H7 (cell line): Measurements from ENCODE around the gene RABGAP1. TPM values are rescaled to one million over a fixed set of nuclear protein-coding genes. Genes with fewer than 3 reads are reported as not detected.

ENCODE experiments used
- DNase-seq: peaks from one replicate; pipeline ENCODE4 v3.0.0; 2012
- H3K27me3 ChIP-seq: 2 replicates; pipeline ENCODE4 v1.6.0; 2011; ENCODE audit warnings: mild to moderate bottlenecking, low read length; ENCODE audit not compliant: control insufficient read depth, insufficient read depth
- H3K36me3 ChIP-seq: replicated peaks from 2 replicates; pipeline ENCODE4 v1.5.1; 2011; ENCODE audit warnings: low read length; ENCODE audit not compliant: control insufficient read depth, insufficient read depth
- H3K4me3 ChIP-seq: 2 replicates; pipeline ENCODE4 v1.5.1; 2011; ENCODE audit warnings: low read depth, mild to moderate bottlenecking, control low read depth, low read length, moderate library complexity; ENCODE audit not compliant: insufficient read depth
- total RNA-seq: library from RNA; depleted of rRNA; stranded (reverse); fragments of >200 nt; shearing (Covaris generic); gene quantifications from 2 replicates; pipeline ENCODE4 v1.2.3, GENCODE V29; 2014

The RABGAP1 gene
- total RNA-seq, 1 experiment from 2014 or later = 15.6 TPM

DNA sequence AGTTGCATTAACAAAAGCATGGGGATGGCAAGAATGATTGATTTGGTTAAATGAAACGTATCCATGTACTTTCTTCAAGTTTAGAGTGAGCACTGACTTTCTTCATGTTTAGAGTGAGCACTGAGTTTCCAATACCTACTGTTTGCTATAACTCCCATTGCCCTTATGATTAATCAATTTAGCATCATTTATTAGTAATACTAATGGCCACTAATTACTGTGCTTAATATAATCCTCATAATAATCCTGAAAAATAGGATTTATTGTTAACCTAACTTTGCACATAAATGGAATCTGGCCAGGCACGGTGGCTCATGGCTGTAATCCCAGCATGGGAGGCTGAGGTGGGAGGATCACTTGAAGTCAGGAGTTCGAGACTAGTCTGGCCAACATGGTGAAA, 70.6 kb downstream of the RABGAP1 start:
- H3K36me3 ChIP-seq = no peaks in the 10 kb centered on the region; the same call in none of the 2 replicates
- no peak overlapping the region for H3K4me3 ChIP-seq
- H3K27me3 ChIP-seq = no peaks in the 10 kb centered on the region
- DNase-seq = no peak

DNA sequence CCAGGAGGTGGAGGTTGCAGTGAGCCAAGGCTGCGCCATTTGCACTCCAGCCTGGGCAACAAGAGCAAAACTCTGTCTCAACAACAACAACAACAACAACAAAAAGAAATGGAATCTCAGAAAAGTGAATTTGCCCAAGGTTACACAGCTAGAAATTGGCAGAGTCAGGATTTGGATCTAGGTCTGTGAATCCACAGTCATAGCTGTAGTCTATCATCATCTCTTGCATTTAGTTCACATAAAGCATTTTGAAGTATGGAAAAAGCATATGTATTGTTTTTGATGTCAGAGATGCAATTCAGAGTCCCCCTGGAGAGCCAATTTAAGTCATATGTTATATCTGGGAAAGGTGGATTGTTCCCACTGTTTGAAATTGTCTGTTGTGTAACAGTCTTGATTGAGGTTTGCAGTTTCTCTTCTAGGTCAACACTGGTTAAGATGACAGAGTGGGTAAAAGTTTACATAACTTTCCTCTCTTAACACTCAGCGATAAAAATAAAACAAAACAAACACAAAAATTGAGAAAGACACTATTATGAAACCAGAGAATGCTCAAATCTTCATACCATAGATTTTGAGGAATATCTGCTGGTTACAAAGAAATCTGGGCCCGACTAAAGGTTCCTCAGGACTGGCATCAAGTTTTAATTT, 71.2 kb downstream of the RABGAP1 start:
- Histone ChIP-seq H3K4me3 (no peak overlapping the region), H3K36me3 (peaks cover 2% of the 10 kb centered on the region), H3K27me3 (no peaks in the 10 kb centered on the region)
- no peak for DNase-seq

DNA sequence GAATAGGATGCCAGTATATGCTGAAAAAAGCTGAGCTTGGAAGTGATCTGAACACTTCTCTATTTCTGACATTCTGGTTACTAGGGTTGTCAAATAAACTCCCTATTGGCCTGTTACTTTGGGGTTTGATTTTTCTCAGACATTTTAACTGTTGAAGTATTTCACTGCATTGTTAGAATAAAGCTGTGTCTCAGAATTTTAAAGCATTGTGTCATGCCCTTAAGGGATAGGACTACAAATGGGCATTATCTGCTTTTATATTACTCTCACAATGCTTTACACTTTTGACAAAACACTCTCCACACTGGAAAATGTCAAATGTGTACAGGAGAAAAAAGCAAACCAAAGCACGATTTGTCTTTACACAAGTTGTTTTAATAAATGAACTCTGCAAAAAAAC, 75.8 kb downstream of the RABGAP1 start:
- H3K4me3 ChIP-seq = no peak overlapping the region
- H3K27me3 ChIP-seq = no peaks in the 10 kb centered on the region
- H3K36me3 ChIP-seq = peaks cover 4% of the 10 kb centered on the region
- no peak for DNase-seq

DNA sequence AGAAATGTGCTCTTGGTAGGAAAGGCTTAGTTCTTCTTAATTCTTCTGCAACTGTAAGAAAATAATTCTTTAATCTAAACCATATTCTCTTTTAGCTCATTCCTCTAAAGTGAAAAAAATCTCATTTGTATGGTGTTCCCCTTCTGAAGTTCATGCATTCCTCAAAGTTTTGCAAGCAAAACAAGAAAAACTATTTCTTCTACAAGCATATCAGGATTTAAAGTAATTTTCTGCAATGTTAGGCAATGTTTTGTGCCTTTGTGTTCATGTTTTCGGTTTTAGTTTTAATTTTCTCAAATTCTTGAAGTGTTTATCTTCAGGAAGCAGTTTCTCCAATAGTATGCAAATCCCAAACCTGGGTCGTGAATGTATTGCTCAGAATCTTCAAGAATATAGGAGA, 80.0 kb downstream of the RABGAP1 start:
- H3K36me3 ChIP-seq = peaks cover 4% of the 10 kb centered on the region
- no peak overlapping the region for H3K4me3 ChIP-seq
- no peaks in the 10 kb centered on the region for H3K27me3 ChIP-seq
- no peak for DNase-seq

DNA sequence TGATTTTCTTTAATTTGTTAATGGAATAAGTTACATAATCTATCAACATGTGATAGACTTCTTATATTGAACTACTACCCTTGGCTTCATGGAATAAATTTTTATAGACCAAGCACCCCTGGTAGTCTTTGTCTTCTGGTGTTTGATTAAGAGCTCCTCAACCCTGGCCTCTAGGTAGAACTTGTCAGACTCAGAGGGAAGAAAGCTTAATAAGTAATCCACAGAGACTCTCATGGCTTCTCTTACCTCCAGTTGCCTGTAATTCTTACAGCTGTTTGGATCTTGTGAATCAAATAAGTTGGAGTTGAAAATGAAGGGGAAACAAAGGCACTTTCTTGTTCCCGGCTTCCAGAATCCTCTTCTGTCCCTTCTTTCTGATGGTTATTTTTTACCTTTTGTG, 85.6 kb downstream of the RABGAP1 start:
- H3K4me3 ChIP-seq = no peak overlapping the region
- DNase-seq = no peak
- no peaks in the 10 kb centered on the region for H3K27me3 ChIP-seq
- peaks cover 1% of the 10 kb centered on the region for H3K36me3 ChIP-seq

DNA sequence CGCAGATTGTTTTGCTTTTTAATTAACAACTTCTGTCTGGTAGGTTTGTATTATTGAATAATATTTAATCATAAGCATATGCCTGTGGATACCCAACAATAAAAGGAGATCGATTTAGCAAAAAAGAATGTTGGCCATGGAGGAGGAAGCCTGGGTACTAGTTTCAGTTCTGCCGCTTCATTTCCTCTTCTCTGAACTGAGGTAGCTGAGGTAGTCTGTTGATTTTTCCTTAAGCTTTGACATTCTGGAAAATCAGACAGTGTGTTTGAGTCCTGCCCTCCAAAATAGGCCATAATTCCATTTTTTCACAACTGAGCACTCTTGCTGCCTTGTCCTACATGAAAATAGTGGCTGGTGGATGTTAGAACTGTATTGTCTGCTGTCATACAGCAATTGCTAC, 86.7 kb downstream of the RABGAP1 start:
- Histone ChIP-seq H3K4me3 (no peak overlapping the region), H3K36me3 (no peaks in the 10 kb centered on the region; the same call in 1 of the 2 replicates), H3K27me3 (no peaks in the 10 kb centered on the region)
- DNase-seq = no peak

DNA sequence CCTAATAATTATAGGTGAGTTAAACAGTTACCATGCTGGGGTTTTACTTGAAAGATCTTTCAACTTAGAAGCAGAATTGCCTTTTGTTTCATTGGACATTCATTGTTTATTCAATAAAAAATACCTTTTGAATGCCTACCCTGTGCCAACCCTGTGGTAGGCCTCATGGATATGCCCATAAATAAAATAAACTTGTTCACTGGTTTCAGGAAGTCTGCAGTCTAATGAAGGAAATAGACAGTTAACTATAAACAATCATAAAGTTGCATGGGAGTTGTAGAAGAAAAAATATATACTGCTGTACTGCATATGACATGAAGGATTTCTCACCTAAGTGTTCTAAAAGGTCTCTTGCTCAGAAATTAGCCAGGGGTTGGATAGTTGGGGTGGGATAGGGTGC, 87.3 kb downstream of the RABGAP1 start:
- DNase-seq = no peak
- no peaks in the 10 kb centered on the region for H3K27me3 ChIP-seq
- H3K36me3 ChIP-seq = no peaks in the 10 kb centered on the region; the same call in 1 of the 2 replicates
- no peak overlapping the region for H3K4me3 ChIP-seq

DNA sequence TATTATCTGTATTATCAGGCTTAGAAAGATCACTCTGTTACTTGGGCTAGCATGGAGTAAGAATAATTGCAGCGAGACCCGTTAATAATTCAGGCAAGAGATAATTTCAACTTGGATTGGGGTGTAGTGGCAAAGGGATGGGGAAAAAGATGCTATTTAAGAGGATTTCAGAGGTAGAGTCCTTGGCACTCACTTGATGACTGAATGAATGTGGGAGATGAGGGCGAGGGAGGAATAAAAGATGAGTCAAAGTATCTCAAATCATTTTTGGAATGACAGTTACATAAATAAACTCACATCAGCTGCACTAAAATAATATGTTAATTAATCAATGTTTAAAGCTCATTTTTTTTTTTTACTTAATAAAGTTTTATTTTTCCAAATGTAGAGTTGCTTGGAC, 88.2 kb downstream of the RABGAP1 start:
- Histone ChIP-seq H3K4me3 (no peak overlapping the region), H3K27me3 (no peaks in the 10 kb centered on the region), H3K36me3 (no peaks in the 10 kb centered on the region; the same call in 1 of the 2 replicates)
- no peak for DNase-seq

DNA sequence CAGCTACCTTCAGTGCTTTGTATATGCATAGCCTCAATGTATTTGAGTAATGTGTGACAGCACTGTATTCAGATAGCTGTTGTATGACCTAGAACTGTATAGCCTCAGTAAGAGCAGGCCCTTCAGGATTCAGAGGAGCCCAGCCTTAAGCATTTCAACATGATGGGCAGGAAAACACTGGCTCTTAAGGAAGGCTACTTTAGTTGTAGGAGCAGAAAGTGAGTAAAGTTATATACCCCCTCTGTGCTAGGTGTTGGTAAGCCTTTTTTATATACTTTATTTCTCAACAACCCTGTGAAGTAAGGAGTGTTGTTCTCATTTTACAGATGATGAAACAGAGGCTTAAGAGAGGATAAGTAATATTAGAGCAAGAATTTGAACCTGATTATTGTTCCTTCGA, 91.1 kb downstream of the RABGAP1 start:
- H3K4me3 ChIP-seq = no peak overlapping the region
- peaks cover 1% of the 10 kb centered on the region; the same call in 1 of the 2 replicates for H3K36me3 ChIP-seq
- no peaks in the 10 kb centered on the region for H3K27me3 ChIP-seq
- no peak for DNase-seq

DNA sequence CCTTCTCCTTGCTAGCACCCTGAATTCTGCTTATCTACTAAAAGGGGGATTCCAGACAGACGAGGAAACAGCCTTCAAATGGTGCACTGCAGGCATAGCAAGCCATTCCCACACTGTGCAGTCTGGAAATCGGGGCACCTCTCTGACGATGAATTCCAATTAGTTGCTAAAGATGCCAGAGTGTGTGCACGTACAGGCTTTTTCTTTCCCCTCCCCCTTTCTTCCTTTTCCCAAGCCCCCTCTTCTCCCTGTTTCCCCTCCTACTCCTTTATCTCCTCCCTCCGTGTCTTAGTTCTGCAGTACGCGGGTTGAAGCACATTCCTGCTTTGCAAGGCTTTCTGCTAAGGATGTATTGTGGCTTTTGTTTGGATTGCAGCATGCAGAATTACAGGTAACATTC, 92.5 kb downstream of the RABGAP1 start, which contains the start of gene GPR21:
TSS of gene GPR21 (plus strand) at position 316 of the 400 bp plus-strand sequence. CDS start 900 bp downstream, outside the sequence.
- H3K36me3 ChIP-seq = peaks cover 1% of the 10 kb centered on the region; the same call in 1 of the 2 replicates

DNA sequence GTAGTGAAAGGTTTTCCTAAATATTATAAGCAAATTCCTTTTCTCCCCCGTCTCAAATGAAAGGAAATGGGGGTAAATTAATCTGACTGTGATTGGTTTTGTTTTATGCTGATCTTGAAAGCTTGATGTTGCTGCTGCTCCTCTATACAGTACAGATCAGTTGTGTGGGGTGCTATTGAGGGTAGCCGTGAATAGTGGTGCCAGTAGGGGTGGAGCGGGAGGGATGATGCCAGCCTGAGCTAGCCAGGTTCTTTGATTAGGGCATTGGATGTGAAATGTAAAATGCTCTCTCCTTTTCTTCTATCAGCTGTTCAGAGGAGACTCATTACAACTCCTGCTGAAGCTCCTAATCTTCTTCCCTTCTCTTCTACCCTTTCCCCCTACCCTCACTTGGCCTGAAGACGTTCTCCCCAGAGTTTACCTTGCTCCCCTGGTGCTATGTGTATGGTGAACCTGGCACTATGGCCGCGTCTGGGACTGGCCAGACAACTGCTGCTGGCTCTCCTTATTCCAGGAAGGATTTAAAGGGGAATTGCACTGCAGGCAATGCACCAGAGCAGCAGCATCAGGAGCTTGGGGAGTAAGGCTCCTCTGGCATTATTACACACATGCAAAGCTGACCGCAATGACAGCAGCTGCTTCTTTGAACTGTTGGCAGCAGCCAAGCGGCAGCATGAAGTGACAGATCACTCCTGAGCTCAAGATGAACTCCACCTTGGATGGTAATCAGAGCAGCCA, 93.2 kb downstream of the RABGAP1 start:
- DNase-seq = no peak
- peaks cover 1% of the 10 kb centered on the region; the same call in 1 of the 2 replicates for H3K36me3 ChIP-seq
- no peaks in the 10 kb centered on the region for H3K27me3 ChIP-seq
- no peak overlapping the region for H3K4me3 ChIP-seq

More for the DNA sequence above, 92.5 kb downstream of the RABGAP1 start, which contains the start of gene GPR21:
- no peak within 1 kb of the TSS for H3K4me3 ChIP-seq
- H3K27me3 ChIP-seq = no peaks in the 10 kb centered on the region
- no peak for DNase-seq

DNA sequence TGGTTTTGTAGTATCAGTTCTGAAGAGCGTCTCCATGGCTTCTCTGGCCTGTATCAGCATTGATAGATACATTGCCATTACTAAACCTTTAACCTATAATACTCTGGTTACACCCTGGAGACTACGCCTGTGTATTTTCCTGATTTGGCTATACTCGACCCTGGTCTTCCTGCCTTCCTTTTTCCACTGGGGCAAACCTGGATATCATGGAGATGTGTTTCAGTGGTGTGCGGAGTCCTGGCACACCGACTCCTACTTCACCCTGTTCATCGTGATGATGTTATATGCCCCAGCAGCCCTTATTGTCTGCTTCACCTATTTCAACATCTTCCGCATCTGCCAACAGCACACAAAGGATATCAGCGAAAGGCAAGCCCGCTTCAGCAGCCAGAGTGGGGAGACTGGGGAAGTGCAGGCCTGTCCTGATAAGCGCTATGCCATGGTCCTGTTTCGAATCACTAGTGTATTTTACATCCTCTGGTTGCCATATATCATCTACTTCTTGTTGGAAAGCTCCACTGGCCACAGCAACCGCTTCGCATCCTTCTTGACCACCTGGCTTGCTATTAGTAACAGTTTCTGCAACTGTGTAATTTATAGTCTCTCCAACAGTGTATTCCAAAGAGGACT, 94.2 kb downstream of the RABGAP1 start:
- H3K4me3 ChIP-seq = no peak overlapping the region
- 0 out of 2 replicates have a peak, but pooled peaks cover 1% of the 10 kb centered on the region for H3K36me3 ChIP-seq
- no peak for DNase-seq
- H3K27me3 ChIP-seq = no peaks in the 10 kb centered on the region

DNA sequence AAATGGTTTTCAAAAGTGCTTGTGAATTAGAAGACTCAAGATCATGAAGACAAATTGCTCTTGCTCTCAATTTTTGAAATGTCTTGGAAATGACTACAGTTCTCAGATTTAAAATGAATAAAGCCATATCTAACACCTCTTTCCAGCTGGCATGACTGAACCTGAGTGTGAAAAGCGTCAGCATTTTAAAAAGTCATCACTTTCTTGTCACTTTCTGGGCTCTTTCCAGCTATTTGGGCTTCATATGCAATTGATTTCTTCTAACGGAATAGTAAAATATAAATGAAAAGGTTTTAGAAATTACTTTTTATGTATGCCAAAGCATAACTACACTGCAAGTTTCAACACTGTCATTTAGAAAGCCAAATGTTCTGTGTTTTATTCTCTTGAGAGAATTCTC, 95.0 kb downstream of the RABGAP1 start:
- 0 out of 2 replicates have a peak, but pooled peaks cover 1% of the 10 kb centered on the region for H3K36me3 ChIP-seq
- no peak for DNase-seq
- H3K27me3 ChIP-seq = no peaks in the 10 kb centered on the region
- no peak overlapping the region for H3K4me3 ChIP-seq

DNA sequence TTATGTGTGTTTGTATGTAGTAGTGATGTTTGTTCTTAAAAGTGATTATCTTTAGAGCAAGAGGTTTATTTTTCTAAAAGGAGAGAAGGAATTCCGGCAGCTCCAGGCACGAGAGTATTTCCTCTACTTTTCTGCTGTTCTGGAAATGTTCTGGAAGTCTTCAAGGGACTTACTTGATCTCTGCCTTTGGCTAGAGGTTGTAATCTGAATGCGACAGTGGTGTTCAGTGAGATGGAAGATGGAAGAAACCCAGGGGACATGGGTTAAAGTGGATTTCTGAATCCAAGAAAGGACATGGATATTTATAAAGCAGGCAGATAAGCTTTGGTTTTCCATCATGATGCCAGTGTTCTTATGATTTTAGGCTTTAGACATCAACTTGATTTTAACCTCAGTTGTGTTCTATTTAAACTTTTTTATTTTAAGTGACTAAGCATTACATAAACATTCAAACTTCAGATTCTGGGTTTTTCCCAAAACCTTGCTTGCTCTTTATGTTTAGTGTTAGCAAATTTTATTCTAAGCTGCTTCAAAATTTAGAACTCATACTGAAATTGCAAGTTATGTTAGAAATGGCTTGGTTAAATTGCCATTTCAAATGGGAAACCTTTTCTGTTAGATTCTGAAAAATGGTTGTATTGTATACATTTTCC, 96.2 kb downstream of the RABGAP1 start:
- DNase-seq = no peak
- no peak overlapping the region for H3K4me3 ChIP-seq

More for the DNA sequence above, 96.2 kb downstream of the RABGAP1 start:
- no peaks in the 10 kb centered on the region for H3K27me3 ChIP-seq
- H3K36me3 ChIP-seq = 0 out of 2 replicates have a peak, but pooled peaks cover 1% of the 10 kb centered on the region
